Raji (cell line): ENCODE data around the gene ZNF529.
A peak's percentile ranks its signal among the peaks of the same experiment; 100 is the strongest.

Experiments
- POLR2A ChIP-seq: IDR thresholded peaks from 2 replicates; pipeline ENCODE4 v1.6.1; 2011; ENCODE audit warnings: low read depth, low read length, control low read depth; ENCODE audit not compliant: insufficient read depth

The ZNF529 gene

GRCh38 chr19:36528194-36528920 lies 44.7 kb downstream of the ZNF529 start, which contains the start of gene ZNF260:
TSS of gene ZNF260 (minus strand) at chr19:36528271. CDS start at chr19:36515238, 13,033 bp downstream.
- TF ChIP-seq POLR2A, result peak; percentile 62

- TF ChIP-seq POLR2A, result no peak
Measured at GRCh38 chr19:36527873-36528193, 45.3 kb downstream of the ZNF529 start.

- no peak for TF ChIP-seq POLR2A
Measured at GRCh38 chr19:36527341-36527740, 45.8 kb downstream of the ZNF529 start.

GRCh38 chr19:36526581-36526980 lies 46.5 kb downstream of the ZNF529 start:
- no peak for TF ChIP-seq POLR2A

GRCh38 chr19:36524617-36525016 lies 48.5 kb downstream of the ZNF529 start:
- no peak for TF ChIP-seq POLR2A

GRCh38 chr19:36514012-36514612 lies 59.0 kb downstream of the ZNF529 start:
- no peak for TF ChIP-seq POLR2A

GRCh38 chr19:36508325-36508724 lies 64.8 kb downstream of the ZNF529 start:
- no peak for TF ChIP-seq POLR2A

- no peak for TF ChIP-seq POLR2A
Measured at GRCh38 chr19:36501973-36502372, 71.1 kb downstream of the ZNF529 start.

- TF ChIP-seq POLR2A, result no peak
Measured at GRCh38 chr19:36497001-36497400, 76.1 kb downstream of the ZNF529 start.
